DND-41 (cell line): ENCODE measurements around the gene C1orf216.

Source experiments
- ATAC-seq: fragments of 200-7000 bp; cut with Tn5 transposase; 3 replicates; pipeline ENCODE4 v1.9.1; 2021; ENCODE audit warnings: low read depth; ENCODE audit not compliant: insufficient read depth
- DNase-seq: peaks from one replicate; pipeline ENCODE4 v3.0.0-alpha.2; 2020
- H2AFZ ChIP-seq: 2 replicates; pipeline ENCODE4 v1.6.0; 2012; ENCODE audit warnings: low read depth, low read length
- H3K27ac ChIP-seq: 2 replicates; pipeline ENCODE4 v1.5.1; 2012; ENCODE audit warnings: low read length, inconsistent platforms
- H3K27me3 ChIP-seq: fragments of 200-600 bp; sonication (generic); 2 replicates; pipeline ENCODE4 v1.6.0; 2012; ENCODE audit warnings: low read length, mild to moderate bottlenecking, inconsistent platforms; ENCODE audit not compliant: insufficient read depth, poor library complexity
- H3K36me3 ChIP-seq: 2 replicates; pipeline ENCODE4 v1.5.1; 2012; ENCODE audit warnings: low read length, inconsistent platforms; ENCODE audit not compliant: insufficient read depth
- H3K4me1 ChIP-seq: 2 replicates; pipeline ENCODE4 v1.5.1; 2012; ENCODE audit warnings: mild to moderate bottlenecking, low read length; ENCODE audit not compliant: insufficient read depth
- H3K4me2 ChIP-seq: 2 replicates; pipeline ENCODE4 v1.6.0; 2012; ENCODE audit warnings: mild to moderate bottlenecking, moderate library complexity, low read length, inconsistent platforms; ENCODE audit not compliant: insufficient read depth
- H3K4me3 ChIP-seq, 2 experiments: fragments of 200-600 bp in 1 of 2; shearing (Covaris generic) in 1 of 2; 2 replicates each; pipeline ENCODE4 v1.5.1; 2012 to 2016; ENCODE audit warnings: inconsistent platforms in 2 of 2, low read length in 2 of 2, mild to moderate bottlenecking in 2 of 2, low read depth in 1 of 2, moderate library complexity in 1 of 2
- H3K79me2 ChIP-seq: 2 replicates; pipeline ENCODE4 v1.6.0; 2012; ENCODE audit warnings: low read length, inconsistent platforms; ENCODE audit not compliant: insufficient read depth
- H3K9ac ChIP-seq: 2 replicates; pipeline ENCODE4 v1.6.0; 2012; ENCODE audit warnings: low read depth, mild to moderate bottlenecking, inconsistent platforms, low read length, moderate library complexity
- H3K9me3 ChIP-seq: 2 replicates; pipeline ENCODE4 v1.5.1; 2012; ENCODE audit warnings: low read length, moderate library complexity, mild to moderate bottlenecking, inconsistent platforms; ENCODE audit not compliant: insufficient read depth, severe bottlenecking
- H4K20me1 ChIP-seq: 2 replicates; pipeline ENCODE4 v1.6.0; 2012; ENCODE audit warnings: low read length; ENCODE audit not compliant: insufficient read depth
- EZH2 ChIP-seq: IDR thresholded peaks from 3 replicates; pipeline ENCODE4 v1.6.1; 2012; ENCODE audit warnings: borderline replicate concordance, low read depth, mild to moderate bottlenecking, moderate library complexity, low read length, inconsistent platforms; ENCODE audit not compliant: severe bottlenecking
- TF ChIP-seq, protein P1 (sequence below): IDR thresholded peaks from 2 replicates; pipeline ENCODE4 v1.5.1; 2012; ENCODE audit warnings: borderline replicate concordance, low read length, moderate library complexity, mild to moderate bottlenecking; ENCODE audit not compliant: poor library complexity, severe bottlenecking; ENCODE audit errors: extremely low read depth

C1orf216 gene

DNA sequence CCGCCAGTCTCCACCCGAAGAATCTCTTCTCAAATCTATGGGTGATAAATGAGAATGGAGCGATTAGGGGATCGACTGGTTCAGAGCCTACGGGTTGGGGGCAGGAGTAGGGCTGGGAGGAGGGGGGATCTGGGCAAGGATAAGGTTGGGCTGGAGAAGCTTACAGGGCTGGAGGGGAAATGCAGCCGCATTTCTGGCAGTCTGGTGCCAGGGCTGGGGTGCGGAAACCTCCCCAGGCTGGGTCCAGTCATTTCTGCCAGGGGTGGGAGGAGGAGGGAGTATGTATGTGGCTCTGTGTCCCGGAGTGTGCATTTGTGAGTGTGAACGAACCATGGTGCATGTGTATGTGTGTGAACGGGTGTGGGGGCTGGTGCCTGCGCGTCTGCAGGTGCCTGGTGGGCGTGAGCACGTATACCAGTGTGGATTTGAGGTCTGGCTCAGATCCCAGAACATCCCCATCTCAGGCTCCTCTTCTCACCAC, 10.2 kb downstream of the C1orf216 start:
- Histone ChIP-seq H3K4me2 (peak overlapping the region; percentile 90), H3K27me3 (peaks cover 19% of the 10 kb centered on the region), H3K4me3 (peak overlapping the region; percentile 29 to 61), H4K20me1 (no peaks in the 10 kb centered on the region; the same call in 1 of the 2 replicates), H2AFZ (peak overlapping the region; percentile 88), H3K4me1 (peaks cover 26% of the 10 kb centered on the region), H3K27ac (peak overlapping the region; percentile 60; the same call in 1 of the 2 replicates), H3K79me2 (no peaks in the 10 kb centered on the region), H3K9me3 (no peaks in the 10 kb centered on the region), H3K9ac (peak overlapping the region; percentile 60), H3K36me3 (peaks cover 7% of the 10 kb centered on the region; the same call in 1 of the 2 replicates)
- peak; percentile 54 for ATAC-seq
- TF ChIP-seq, protein P1, sequence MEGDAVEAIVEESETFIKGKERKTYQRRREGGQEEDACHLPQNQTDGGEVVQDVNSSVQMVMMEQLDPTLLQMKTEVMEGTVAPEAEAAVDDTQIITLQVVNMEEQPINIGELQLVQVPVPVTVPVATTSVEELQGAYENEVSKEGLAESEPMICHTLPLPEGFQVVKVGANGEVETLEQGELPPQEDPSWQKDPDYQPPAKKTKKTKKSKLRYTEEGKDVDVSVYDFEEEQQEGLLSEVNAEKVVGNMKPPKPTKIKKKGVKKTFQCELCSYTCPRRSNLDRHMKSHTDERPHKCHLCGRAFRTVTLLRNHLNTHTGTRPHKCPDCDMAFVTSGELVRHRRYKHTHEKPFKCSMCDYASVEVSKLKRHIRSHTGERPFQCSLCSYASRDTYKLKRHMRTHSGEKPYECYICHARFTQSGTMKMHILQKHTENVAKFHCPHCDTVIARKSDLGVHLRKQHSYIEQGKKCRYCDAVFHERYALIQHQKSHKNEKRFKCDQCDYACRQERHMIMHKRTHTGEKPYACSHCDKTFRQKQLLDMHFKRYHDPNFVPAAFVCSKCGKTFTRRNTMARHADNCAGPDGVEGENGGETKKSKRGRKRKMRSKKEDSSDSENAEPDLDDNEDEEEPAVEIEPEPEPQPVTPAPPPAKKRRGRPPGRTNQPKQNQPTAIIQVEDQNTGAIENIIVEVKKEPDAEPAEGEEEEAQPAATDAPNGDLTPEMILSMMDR = no peak
- TF ChIP-seq EZH2 = no peak
- peak; percentile 51 for DNase-seq

DNA sequence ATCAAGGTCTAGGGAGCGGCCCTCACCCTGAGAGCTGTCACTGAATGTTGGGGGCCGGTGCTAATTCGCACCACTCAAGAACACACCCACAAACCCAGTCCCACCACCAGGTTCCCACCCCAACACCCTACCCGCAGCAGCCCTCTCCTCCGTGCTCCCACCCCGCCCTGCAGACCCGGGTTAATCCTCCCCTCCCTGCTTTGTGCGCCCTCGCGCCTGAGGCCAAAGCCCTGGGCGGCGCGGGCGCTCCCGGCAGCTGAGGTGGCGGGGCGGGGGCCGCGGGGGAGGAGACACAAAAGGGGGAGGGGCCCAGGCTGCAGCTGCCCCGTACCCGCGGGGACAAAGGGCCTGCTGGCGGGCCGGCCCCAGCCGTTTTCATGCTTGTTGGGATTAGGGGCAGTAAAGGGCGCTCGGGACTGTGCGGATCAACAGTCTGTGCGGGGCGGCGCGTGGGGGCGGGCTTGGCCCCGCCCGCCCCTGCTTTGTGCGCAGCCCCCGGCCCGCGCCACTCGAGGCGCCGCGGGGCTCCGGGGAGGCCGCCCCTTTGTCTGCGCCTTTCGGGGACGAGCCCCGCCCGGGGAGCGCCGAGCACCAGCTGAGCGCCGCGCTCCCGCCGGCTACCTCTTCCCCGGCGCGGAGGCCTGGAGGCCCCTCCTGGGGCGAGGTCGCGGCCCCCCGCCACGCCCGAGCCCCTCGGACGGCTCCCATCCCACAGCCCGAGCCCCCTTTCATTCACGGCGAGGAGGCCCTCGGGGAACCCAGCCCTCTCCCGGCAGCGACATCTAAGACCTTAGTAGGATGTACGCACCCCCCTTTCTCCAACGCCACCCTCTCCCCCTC, 10.9 kb downstream of the C1orf216 start:
- peaks cover 26% of the 10 kb centered on the region for H3K4me1 ChIP-seq
- peak overlapping the region; percentile 60 for H3K9ac ChIP-seq
- no peaks in the 10 kb centered on the region; the same call in 1 of the 2 replicates for H4K20me1 ChIP-seq
- H3K79me2 ChIP-seq = no peaks in the 10 kb centered on the region
- peak overlapping the region; percentile 60; the same call in 1 of the 2 replicates for H3K27ac ChIP-seq
- peak overlapping the region; percentile 90 for H3K4me2 ChIP-seq
- peak overlapping the region; percentile 29 to 61 for H3K4me3 ChIP-seq
- DNase-seq = peak; percentile 61
- peak; percentile 69 for ATAC-seq
- peak overlapping the region; percentile 88 for H2AFZ ChIP-seq
- H3K9me3 ChIP-seq = no peaks in the 10 kb centered on the region
- H3K27me3 ChIP-seq = peaks cover 19% of the 10 kb centered on the region
- TF ChIP-seq, protein P1 = no peak
- no peak for TF ChIP-seq EZH2
- H3K36me3 ChIP-seq = 0 out of 2 replicates have a peak, but pooled peaks cover 3% of the 10 kb centered on the region

DNA sequence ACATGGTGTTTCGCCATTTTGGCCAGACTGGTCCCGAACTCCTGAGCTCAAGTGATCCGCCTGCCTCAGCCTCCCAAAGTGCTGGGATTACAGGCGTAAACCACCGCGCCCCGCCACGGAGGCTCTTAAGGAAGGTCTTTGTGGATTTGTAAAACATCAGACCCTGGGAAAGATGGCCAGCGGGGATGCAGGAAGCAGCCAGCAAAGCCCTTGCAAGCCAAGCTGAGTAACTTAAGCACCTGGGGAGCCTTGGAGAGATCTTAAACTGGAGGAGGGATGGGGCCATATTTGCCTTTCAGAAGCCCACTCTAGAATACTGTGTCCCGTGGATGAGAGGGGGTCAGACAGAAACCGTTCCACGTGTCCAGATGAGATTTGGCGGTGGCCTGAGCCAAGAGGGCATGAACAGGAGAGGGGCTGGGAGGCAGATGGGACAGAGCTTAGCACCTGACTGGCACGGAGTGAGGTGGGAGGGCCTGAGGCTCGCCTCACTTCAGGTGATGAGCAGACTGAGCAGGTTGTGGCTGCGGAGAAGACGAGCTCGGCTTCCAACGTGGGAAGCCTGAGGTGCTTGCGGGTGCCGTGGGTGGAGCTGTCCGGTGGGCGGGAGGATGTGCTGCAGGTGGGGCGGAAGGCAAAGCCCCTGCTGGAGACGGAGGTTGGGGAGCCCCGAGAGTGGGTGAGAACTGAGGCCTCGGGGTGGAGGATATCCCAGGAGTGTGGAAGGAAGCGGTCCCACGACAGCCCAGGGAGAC, 11.7 kb downstream of the C1orf216 start:
- Histone ChIP-seq H3K4me2 (peak overlapping the region; percentile 90), H3K4me3 (peak overlapping the region in 1 of 2 experiments; percentile 61; a peak in 2 of 4 replicates), H3K79me2 (no peaks in the 10 kb centered on the region), H3K9me3 (no peaks in the 10 kb centered on the region), H3K9ac (peak overlapping the region; percentile 60; the same call in 1 of the 2 replicates), H3K36me3 (0 out of 2 replicates have a peak, but pooled peaks cover 3% of the 10 kb centered on the region), H3K27me3 (peaks cover 19% of the 10 kb centered on the region), H3K4me1 (peaks cover 26% of the 10 kb centered on the region), H4K20me1 (no peaks in the 10 kb centered on the region; the same call in 1 of the 2 replicates), H3K27ac (no peak overlapping the region), H2AFZ (peak overlapping the region; percentile 88)
- DNase-seq (no peak), ATAC-seq (no peak)
- TF ChIP-seq EZH2 = no peak
- TF ChIP-seq, protein P1 = no peak
